HG03558 (cell line): Measurements from ENCODE around the gene MIAT.

Experiments
- ATAC-seq: cut with Tn5 transposase; IDR thresholded peaks from one replicate; pipeline ENCODE4 v1.9.1; 2021; ENCODE audit warnings: moderate number of reproducible peaks; ENCODE audit not compliant: unreplicated experiment; ENCODE audit errors: extremely low read depth

Gene MIAT

GRCh38 chr22:26715392-26715936 lies 58.1 kb downstream of the MIAT start:
- no peak for ATAC-seq

DNA sequence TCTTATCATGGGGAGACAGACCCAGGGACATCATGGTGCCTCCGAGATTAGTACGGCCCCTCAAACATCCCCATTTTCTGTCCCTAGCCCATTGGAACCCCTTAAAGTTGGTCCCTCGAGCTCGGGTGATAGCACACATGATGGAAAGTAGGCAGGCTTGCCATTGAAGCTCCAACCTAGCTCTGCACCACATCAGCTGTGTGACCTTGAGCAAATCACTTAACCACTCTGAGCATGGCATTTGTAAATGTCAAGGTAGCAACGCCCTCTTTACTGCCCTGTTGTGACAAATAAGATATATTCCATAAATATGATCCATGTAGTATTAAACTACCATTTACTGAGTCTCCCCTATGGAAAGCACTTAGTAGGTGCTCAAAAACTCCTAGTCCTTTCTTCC lies 61.1 kb downstream of the MIAT start:
- ATAC-seq = no peak

DNA sequence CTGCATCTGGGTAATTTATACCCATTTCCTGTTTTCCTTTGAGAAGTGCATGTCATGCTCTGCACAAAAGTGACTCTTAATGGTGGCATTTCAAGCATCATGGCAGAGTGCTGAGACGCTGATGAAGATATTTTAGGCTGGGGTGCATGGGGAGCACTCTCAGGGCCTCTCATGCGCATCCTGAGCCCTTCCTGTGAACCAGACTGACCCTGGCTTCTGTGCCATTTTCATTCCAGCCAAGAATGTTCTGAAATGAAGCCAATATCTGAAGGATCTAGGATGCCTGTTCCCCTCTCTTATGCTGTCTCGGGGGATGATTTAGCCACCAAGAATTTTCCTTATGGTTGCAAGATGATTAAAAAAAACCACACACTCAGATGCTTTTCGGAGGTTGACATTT lies 61.5 kb downstream of the MIAT start:
- no peak for ATAC-seq

- no peak for ATAC-seq
Measured at GRCh38 chr22:26722159-26722558, 64.8 kb downstream of the MIAT start.

GRCh38 chr22:26724414-26724813 lies 67.0 kb downstream of the MIAT start:
- no peak for ATAC-seq

GRCh38 chr22:26725012-26725676 lies 67.8 kb downstream of the MIAT start:
- no peak for ATAC-seq
